NCI-H2107 treated with DMSO at 0.1 percent for 48 hours (cell line): ENCODE results near the gene TEDC1.

Experiments
- DNase-seq: peaks from one replicate; lab custom pipeline; 2025; ENCODE audit not compliant: unreplicated experiment; lab: John Stamatoyannopoulos, UW

Gene TEDC1

DNA sequence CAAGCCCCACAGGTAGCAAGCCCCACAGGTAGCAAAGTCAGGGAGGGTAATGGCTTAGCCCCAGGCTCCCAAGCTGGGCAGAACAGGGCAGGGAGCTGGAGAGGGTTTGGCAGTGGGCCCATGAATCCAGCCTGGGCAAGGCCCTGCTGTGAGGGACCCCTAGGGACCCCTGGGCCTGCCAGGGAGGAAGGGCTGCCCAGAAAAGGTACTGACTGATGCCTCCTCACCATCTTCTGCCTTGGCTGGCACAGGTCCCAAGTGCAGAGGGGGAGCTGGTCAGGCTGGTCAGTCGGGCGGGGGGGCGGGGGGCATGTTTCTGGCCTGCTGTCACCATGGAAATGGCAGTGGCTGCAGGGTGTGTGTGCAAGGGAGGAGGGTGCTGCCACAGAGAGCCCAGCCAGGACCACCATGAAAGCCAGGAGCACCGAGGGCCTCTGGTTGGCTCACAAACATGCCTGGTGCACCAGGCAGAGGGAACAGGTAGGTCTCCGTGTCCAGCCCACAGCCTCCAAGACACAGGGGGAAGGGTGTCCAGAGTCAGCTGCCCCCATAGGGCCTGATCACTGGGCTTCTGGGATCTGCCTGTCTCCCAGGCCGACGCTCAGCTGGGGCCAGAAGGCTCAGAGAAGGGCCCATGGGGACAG, 17.9 kb upstream of the TEDC1 start:
- DNase-seq, result no peak

DNA sequence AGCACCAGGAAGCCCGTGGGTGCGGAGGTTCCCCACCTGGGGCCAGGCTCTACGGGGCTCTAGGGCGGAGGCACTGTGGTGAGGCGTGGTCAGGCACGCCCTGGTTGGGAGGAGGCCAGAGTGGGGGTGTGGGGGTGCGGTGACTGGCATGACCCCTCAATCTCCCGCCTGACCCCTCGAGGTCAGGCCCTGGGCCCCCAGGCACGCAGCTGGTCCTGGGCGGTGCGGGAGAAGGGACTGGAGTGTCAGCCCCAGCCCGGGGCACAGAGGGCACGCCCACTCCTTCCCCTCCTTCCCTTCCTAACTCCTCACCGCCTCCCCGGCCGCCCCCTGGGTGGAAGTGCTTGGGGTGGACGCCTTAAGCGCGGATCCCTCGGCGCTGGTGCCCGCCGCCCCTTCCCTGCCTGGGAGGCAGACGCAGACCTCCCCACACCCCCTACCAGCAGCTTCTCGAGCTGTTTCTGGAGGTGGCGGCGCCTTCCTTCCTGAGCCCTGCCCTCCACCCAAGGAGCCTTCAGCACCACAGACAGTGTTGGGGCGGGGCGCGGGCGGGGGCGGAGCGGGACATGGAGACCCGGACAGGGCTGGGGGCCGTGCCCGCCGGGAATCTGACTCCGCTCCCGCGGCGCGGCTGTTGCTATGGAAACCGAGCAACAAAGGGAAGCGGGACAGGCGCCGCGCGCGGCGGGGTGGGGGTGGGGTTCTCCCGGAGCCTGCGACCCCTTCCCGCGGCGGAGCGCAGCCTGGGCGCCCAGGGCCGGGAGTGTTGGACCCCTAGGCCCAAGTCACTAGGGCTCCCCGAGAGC, 17.2 kb upstream of the TEDC1 start:
- DNase-seq, result peak; percentile 69

GRCh38 chr14:105474483-105475268, 16.4 kb upstream of the TEDC1 start, which contains the start of gene CRIP2:
CRIP2 (plus strand) TSS chr14:105474821; CDS start chr14:105474863, 42 bp downstream.
- peak; percentile 38 for DNase-seq

DNA sequence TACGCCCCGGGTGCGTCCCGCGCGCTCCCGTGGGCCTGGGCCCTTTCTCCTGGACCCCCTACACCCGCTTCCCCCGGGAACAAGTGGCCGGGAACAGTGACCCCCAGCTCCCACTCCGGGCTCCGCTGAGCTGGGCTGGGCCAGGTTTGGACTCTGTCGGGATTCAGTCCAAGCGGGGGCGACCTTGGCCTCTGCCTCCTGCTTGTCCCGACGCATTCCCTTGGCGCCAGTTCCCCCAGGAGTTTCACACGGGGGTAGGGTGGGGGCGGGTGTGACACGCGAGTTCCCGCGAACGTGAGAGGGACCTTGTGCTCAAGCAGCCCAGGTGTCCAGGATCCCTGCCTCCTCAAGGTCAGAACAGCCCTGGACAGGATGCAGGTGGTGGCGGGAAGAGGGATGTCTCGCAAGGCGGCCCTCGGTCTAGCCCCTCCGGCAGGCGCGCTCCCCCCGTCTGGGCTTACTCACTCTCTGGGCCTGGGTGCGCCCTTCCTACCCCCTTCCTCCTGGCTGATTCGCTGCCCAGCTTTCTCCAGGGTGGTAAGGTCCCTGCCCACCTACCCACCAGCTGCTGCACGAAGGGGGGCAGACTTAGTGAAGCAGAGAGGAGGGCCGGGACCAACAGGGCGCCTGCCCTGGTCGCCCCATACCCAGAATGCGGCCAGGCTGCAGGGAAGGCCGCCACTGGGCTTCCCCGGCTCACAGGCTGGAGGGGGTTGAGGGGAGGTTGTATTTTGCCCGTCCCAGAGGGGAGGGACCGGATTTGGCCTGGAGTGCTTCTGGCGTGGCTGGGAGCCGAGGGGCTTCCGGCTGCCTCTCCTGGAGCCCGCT, 15.6 kb upstream of the TEDC1 start:
- DNase-seq, result no peak

DNA sequence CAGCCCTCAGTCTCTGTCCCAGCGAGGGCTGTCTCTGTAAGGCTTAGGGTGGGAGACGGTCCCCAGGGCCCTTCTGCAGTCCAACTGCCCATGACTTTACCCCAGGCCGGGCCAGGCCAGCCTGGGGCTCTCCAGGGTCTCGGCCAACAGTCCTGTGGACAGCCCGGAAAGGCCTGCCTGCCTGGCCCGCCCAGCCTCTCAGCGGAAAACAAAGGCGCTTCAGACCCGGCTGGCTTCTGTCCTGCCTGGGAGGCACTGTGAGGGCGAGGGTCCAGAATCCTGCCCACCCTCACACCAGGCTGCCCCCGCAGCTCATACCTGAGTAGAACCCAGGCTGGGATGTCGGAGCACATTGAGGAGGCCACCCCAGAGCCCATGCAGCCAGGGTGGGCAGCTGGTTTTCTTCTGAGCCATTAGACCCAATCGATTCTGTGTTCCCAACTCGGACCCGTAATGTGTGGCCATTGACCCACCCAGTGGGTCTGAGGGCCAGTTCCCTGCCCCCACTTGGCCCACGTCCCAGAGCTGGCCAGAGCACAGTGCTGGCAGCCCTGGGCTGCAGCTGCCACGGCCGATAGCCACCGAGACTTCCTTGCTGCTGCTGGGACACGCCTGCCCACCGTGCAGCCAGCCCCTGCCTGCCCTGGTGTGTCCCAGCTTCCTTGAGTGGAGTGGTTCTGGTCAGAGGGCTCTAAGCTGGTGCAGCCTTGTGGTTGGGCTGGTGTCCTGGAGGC, 14.8 kb upstream of the TEDC1 start:
- DNase-seq, result no peak

- DNase-seq, result no peak
Measured at GRCh38 chr14:105476831-105477659, 14.0 kb upstream of the TEDC1 start.

- DNase-seq, result peak; percentile 43
Measured at GRCh38 chr14:105477660-105478397, 13.2 kb upstream of the TEDC1 start.

GRCh38 chr14:105478398-105479251, 12.4 kb upstream of the TEDC1 start:
- DNase-seq, result no peak

GRCh38 chr14:105479431-105480158, 11.5 kb upstream of the TEDC1 start:
- DNase-seq, result no peak

DNA sequence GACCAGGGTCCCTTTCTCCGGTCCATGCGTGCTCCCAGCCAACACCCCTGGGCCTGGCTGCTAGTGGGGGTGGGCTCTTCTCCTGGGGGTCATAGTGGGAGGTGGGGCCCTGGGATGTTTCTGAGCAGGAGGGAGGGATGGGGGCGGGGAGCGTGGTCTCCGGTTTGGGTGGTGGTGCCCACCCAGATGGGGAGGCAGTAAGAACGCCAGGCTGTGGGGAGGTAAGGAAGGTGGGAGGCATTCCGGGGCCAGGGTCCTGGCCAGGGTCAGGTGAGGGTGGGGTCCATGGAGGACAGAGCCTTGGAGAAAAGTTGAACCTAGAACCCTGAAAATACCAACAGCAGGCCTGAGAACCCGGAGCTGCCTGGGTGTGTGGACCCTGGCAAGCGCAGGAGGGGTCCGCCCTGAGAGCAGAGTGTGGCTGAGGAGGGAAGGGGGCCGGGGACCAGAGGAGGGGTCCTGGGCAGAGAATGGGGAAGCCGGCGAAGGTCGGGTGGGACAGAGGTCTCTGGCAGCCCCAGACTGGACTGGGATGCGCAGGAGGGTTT, 10.8 kb upstream of the TEDC1 start:
- DNase-seq, result no peak

GRCh38 chr14:105480807-105481801, 9.9 kb upstream of the TEDC1 start:
- peak; percentile 91 for DNase-seq

DNA sequence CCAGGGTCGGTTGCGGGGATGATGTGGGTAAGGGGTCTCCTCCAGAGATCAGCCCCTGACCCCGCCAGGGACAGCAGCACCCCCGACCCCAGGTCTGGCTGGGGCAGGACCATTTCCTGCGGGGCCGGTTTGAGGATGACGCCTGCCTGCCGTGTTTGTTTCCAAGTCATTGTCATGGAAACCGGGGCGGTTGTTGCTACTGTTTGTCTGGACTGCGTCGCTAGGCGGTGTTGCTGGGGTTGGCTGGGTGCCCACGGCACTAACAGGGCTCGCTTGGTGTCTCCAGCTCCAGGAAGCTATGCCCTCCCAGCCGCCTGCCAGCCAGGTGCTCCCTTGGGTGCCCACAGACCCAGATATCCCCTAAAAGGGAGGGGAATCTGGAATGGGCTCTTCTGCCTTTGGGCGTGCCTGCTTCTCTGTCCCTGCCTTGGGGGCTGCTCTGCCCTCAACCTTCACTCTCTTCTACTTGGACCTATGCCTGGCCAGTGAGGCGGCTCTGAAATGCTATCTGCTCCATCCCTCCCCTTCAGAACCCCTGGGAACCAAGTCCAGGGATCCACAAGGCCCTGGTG, 9.1 kb upstream of the TEDC1 start:
- peak; percentile 94 for DNase-seq

- no peak for DNase-seq
Measured at GRCh38 chr14:105482486-105483110, 8.4 kb upstream of the TEDC1 start.

DNA sequence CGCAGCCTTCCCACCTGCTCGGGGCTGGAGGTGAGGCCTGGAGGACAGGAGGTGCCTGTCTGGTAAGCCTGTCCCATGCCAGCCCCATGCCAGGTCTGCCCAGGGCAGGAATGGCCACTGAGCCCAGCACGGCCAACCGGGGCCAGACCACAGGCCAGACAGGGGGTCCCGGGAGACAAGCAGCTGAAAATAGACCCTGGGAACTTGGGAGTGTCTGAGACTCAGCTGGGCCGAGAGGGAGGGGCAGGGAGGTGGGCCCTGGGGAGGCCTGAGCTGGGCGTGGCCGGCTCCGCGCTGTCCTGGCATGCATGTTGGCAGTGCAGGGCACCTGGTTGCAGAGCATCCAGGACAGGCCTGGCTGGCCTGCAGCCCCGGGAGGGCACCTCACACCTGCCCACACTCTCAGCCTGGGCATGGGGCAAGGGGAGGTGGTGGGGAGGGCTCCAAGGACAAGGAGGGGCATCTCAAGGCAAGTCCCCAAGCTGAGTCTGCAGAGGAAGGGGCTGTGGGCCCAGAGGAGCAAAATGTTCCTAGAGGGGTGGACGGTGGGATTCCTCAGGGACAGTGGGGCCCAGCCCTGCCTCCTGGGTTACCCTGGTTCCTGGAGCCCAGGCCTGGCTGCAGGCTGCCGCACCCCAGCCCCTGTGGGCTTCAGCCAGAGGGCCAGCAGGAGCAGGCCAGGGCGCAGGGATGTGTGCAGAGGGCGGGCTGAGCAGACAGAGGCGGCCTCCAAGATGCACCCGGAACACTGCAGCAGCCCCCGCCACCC, 7.6 kb upstream of the TEDC1 start:
- DNase-seq, result no peak
